Measurements from ENCODE around the gene TMEM238L.

TMEM238L gene

DNA sequence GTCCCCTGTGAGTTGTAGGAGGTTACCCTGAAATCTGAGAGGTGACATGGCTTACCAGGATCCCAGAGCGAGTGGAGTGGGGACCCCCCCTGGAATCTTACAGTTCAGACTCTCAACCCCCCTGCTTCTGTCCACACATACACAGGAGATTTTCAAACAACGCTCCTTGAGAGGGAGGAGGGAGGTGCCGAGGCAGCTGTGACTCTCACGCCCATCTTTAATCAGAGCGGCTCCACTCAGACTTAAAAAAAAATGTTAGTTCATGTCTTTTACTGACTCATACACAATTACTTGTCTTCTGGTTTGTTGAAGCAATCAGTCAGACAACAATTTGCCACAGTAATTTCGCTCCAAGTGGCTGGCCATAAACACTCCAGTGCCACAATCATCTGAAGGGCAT lies 58.7 kb downstream of the TMEM238L start:
- no peak for ATAC-seq
- no peak overlapping the region for H3K27ac Mint-ChIP-seq
- H3K27me3 Mint-ChIP-seq: no peaks in the 10 kb centered on the region
- peaks cover 16% of the 10 kb centered on the region for H3K4me1 Mint-ChIP-seq
- no peaks in the 10 kb centered on the region for H3K9me3 Mint-ChIP-seq
- DNase-seq: no peak
- H3K4me3 Mint-ChIP-seq: no peak overlapping the region

Data from stimulated activated naive CD8-positive, alpha-beta T cell treated with anti-CD3 and anti-CD28 coated beads, Interleukin-15, amount 100 ng/mL, for 72 hours (primary cell).